Activated T-cell treated with anti-CD3 and anti-CD28 coated beads for 48 hours (primary cell): Measurements from ENCODE around the gene SFMBT2.
"Not testable (repeated sequence)": the region's sequence is repeated elsewhere in the genome, so short reads cannot be mapped to it uniquely, and the experiment has no call there.

Source experiments
- DNase-seq: peaks from one replicate; pipeline ENCODE4 v3.0.0-alpha.2; 2020; ENCODE audit warnings: low read depth

The SFMBT2 gene

DNA sequence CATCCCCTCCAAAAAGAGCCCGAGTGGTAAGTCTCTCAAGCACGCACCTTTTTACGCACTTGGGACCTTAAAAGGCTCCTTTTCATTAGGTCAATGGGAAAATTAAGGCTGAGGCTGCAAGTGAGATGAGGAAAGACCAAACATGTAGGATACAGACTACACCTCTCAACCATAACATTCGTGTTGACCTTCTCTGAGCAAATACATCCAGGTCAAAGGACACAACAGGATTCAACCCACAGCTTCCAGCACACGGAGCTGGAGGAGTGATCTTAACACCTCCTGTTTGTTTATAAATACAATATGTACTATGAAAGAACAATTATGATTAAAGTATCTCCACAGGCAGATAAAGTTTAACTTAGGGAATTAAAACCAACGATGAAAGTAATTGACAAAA is 9.7 kb downstream of the SFMBT2 start:
- no peak for DNase-seq

DNA sequence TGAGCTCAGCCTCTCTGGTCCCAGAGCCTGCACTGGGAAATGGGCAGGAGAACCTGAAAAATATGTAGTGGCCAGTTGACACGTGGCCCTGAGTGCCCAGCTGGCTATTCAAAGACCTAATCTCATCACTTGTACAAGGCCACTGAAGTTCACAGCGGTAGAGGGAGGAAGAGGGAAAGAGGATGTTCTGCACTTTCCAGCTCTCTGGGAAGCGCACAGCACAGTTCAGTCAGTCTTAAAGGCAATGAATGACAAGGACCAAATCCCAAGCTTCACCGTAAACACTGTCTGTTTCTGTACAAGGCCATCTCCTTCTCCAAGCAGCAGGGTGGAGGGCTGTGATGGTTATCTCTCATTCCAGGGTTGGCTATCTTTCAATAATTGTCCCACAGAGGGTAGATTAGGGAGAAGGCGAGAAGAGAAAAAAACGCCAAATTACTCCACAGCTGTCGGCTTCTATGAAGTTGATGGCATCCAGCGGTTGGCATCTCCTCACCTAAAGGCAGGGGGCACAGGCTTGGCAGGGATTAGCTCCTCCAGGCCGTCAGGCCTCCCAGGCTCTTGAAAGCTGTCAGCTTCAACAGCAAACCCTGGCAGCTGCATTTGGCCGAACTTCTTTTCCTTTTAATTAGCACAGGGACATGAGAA is 10.6 kb downstream of the SFMBT2 start:
- no peak for DNase-seq

DNA sequence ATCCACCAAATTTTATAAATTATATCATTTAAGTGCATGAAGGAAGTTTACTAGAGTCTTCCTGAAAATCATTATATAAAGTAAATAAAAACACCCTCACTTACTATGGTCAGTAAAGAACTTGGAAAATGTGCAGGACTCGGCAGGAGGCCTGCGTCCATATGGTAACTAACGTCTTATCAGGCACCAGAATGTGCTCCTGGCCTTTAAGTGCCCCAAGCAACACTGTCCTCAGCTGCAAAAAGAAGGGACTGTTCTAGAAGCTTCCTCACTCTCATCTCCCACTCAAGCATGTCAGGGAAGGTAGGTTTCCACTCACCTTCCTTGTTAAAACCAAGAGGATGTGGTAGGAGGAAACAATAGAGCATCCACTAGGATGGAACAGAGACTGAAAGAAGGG is 11.3 kb downstream of the SFMBT2 start:
- no peak for DNase-seq

DNA sequence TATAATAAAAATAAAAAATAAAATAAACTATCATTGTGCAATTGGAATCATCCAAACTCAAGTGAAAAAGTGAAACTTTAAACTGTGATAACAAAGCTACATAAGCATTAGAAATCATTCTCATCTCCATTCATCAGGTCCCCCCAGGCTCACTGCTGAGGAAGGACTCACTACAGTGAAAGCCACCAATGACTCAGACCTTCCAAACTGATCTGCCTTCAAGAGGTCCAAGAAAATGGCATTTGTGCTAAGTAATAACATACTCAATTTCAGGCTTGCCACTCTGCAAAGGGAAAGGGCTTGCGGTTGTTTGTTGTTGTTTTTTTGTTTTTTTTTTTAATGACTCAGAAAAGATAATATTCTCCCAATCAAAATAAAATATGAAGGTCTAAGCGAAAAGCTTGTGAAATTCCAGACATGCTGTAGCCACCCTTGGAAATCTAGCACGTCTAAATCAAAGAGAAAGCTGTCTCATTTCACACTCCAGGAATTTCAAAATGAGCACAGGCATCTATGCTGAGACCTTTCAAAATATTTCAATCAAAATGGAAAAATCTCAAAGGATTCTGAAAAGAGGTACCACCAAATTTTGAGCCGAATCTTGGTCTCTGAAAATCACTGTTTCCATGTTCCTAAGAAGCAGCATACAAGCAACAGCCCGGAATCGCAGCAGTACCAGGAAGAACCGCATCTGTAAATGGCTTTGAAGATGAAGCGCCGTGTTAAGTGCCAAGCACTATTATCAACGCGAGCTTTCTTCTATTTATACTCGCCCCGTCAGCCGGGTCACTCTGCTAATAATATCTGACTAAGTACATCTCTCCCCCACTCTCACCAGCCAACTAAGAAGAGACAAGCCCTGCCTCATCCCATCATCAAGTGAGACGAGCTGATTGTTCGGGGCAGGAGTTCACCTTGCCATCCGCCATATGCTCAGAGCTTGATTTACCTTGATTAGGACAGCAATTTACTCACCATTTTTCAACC is 13.5 kb downstream of the SFMBT2 start:
- DNase-seq: no peak

DNA sequence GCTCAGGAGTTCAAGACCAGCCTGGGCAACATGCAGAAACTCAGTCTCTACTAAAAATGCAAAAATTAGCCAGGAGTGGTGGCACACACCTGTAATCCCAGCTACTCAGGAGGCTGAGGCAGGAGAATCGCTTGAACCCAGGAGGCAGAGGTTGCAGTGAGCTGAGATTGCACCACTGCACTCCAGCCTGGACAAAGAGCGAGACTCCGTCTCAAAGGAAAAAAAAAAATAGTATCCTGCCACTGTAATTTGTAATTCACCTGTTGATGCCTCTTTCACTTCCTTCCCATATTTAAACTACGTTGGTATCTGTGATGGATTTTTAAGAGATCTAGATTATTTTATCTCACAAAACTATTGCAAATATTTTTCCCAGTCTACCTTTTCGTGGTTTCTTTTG is 18.5 kb downstream of the SFMBT2 start:
- not testable (repeated sequence) for DNase-seq

DNA sequence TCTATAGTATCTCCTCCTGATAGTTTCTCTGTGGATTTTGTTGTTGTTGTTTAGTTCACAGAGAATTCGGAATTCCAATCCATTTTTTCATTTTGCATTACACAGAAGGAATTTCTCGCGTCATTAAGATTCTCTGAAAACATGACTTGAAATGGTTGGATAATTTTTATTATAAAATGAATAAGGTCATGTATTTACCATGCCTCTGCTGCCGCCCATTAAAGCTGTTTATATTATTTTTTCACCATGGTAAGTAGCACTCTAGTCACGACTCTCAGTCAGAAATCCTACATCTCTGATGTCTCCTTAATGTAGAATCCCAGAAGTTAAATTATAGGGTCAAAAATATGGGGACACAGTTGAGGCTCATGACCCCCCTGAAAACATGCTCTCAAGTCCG is 19.1 kb downstream of the SFMBT2 start:
- no peak for DNase-seq

DNA sequence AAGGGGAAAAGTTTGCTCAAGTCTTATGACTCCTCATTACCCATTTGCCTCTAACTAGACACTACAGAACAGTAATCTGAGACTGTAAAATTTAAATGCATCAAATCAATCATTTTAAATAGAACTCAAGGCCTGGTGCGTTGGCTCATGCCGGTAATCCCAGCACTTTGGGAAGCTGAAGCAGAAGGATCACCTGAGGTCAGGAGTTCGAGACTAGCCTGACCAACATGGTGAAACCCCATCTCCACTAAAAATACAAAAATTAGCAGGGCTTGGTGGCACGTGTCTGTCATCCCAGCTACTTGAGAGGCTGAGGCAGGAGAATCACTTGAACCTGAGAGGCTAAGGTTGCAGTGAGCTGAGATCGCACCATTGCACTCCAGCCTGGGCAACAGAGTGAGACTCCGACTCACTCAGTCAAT is 20.1 kb downstream of the SFMBT2 start:
- not testable (repeated sequence) for DNase-seq

DNA sequence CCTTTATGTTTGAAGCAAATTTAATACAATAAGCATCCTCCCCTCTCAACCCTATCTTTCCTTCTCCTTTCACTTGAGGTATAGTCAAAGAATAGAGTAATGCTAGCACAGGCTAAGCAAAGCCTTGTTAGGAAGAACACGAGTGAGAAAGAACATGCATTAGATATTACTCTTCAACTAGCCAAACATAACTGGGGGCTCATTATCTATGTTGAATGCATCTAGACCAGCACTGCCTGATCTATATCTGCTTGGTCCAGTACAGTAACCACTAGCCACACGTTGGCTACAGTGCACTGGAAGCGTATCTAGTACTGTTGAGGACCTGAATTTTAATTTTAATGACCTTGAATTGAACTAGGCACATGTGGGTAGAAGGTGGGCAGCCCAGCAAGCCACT is 21.0 kb downstream of the SFMBT2 start:
- no peak for DNase-seq

DNA sequence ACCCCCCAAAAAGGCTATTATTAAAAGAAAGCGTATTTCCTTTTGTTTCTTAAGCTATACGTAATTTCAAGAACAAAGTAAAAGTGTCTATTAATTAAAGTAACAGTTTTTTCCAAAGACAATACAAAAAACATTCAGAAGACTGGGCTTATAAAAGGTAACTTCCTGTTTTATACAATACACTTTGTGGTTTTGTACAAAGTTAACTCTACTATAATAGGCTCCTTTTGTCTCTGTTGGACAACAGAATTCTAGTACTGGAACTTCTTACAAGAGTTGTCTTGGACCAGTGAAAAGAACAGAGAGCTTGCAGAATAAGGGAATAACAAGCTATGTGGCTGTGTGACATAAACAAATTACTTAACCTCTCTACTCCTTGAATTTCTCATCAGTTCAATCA is 21.5 kb downstream of the SFMBT2 start:
- no peak for DNase-seq

DNA sequence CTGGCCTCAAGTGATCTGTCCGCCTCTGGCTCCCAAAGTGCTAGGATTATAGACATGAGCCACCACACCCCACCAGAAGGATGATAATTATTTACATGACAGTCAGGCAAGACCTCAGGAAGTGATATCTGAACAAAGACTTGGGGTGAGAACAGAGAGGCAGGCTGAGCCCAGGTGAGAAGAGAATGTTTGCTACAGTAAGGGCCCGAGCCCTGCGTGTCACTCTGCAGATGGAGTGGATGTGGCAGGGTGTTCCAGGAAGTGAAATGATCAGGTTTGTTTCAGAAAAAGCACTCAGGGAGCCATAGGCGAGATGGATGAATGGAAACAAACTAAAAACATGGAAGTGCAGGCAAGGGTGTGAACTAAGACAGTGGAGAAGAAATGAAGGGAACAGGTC is 22.2 kb downstream of the SFMBT2 start:
- DNase-seq: no peak

DNA sequence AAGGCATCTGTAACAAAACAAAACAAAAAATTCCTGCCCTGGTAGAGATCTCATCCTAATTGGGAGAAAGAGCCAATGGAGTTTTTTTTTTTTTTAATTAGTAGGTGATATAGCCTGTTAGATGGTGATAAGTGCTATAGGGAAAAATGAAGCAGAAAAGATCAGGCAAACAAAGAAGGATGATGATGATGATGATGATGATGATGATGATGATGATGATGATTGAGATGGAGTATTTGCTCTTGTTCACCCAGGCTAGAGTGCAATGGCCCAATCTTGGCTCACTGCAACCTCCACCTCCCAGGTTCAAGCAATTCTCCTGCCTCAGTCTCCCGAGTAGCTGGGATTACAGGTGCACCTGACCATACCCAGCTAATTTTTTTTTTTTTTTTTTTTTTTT is 22.7 kb downstream of the SFMBT2 start:
- not testable (repeated sequence) for DNase-seq

DNA sequence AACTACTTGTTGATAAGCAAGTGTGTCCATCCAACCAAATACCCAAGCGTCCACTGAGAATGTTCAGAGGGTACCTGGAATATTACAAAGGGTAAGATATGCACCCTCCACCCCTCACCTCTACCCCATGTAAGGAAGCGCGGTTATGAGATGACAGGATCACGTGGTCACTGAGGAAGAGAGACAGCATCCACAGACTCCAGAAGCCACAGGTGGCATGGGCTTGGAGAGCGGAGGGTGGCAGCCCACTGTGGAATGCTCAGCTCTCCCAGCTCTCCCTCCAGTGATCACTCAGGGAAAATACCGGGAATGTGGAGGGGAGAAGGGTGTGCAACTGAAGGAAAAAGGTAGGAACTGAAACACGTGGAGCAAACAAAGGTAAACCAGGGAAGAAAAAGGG is 25.7 kb downstream of the SFMBT2 start:
- DNase-seq: no peak

DNA sequence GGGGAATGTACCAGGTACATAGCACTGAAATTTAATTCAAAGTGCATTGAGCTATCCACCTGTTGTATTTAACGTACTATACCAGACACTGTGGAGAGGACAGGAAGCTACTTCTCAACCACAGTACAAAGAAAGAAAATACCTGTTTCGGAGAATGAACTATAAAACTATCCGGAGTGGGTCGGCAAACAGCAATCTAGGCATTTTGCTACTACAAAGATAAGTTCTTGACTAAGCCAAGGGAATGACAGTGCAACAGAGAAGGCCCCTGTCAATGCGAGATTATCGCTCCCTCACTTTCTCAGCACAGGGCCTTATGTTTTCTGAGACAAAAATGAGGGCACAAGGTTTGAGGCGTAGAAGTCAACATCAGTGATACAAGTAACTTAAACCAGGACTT is 27.4 kb downstream of the SFMBT2 start:
- no peak for DNase-seq

DNA sequence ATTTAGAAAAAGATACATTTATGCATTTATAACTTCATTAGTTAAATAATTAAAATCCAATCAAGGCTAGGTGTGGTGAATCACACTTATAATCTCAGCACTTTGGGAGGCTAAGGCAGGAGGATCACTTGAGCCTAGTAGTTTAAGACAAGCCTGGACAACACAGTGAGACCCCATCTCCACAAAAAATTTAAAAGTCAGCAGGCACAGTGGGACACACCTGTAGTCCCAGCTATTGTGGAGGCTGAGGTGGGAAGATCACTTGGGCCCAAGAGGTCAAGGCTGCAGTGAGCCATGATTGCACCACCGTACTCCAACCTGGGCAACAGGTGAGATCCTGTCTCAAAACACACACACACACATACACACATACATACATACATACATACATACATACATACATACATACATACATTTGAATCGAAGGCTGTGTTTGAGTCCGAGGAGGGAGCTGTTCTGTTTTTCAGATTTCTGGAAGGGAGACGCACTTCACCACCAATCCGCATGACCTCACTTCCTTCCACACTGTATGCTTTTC is 30.1 kb downstream of the SFMBT2 start:
- DNase-seq: no peak

DNA sequence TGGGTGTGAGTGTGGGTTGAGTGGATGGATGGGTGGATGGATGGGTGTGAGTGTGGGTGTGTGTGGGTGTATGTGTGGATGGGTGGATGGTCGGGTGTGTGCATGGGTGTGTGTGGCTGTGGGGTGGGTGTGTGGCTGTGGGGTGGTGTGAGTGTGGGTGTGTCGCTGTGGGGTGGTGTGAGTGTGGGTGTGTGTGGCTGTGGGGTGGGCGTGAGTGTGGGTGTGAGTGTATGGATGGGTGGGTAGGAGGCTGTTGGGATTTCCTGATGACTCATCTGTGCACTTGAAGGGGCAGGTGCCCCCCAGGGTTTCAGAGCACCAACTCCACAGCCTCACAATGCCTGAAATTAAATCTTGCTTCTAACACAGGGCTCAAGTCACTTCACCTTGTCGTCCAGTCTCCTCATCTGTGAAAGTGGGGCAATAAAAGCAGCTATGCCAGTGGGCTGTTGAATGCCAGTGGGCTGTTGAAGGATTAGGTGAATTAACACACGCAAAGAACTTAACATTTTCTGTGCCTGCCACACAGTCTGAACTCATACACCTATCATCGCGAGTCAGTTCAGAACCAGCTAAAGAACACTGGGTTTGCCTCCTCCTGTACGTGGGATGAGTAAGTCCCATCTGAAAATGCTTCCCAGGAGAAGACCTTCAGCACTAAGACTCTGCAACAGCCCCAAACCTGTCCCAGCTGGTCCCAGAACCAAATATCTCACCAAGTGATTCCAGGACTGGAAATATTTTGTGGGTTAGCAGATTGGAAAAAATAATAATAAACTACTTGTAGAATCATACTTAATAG is 32.0 kb downstream of the SFMBT2 start:
- DNase-seq: no peak

DNA sequence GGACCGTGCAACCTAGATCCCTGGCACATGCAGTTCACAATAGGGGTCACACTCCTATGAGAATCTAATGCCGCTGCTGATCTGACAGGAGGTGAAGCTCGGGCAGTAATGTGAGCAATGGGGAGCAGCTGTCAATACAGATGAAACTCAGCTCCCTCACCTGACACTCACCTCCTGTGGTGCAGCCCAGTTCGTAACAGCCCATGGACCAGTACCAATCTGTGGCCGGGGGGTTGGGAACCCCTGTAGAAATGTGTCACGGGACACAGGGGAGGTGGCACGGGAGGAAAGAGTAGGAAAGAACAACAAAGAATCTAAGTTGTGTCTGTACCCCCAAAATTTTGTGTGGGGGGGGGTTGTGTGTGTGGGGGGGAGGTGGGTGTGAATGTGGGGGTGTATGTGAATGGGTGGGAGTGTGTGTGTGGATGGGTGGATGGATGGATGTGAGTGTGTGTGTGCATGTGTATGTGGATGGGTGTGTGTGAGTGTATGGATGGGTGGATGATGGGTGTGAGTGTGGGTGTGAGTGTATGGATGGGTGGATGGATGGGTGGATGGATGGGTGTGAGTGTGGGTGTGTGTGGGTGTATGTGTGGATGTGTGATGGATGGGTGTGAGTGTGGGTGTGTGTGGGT is 33.1 kb downstream of the SFMBT2 start:
- DNase-seq: no peak

DNA sequence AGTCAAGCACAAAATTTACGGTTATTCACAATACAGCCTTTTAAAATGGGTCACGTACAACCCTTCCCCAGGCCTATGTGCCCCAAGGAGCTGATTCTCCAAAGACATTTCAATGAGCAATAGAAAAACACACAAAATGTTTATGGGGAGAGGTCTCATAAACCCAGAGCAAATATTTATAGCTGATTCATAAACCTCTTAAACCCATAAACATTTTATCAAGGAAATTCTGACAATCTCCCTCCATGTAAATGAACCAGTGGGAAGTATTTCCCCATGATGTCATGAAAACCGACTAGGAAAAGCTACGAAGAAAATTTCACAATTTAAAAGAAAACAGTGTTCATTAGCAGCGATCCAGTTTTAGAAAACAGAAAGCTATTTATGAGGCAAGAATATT is 36.0 kb downstream of the SFMBT2 start:
- no peak for DNase-seq

DNA sequence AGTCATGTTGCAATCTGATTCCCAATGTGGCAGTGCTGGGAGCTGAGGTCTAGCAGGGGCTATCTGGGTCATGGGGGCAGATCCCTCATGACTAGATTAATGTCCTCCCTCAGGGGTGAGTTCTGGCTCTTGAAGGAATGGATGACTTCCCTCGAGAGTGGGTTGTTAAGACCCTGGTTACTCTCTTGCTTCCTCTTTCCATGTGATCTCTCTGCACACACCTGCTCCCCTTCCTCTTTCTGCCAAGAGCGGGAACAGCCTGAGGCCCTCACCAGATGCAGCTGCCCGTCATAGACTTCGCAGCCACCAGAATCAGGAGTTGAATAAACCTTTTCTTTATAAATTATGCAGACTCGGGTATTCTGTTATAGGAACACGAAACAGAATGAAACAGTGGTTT is 37.8 kb downstream of the SFMBT2 start:
- DNase-seq: no peak

DNA sequence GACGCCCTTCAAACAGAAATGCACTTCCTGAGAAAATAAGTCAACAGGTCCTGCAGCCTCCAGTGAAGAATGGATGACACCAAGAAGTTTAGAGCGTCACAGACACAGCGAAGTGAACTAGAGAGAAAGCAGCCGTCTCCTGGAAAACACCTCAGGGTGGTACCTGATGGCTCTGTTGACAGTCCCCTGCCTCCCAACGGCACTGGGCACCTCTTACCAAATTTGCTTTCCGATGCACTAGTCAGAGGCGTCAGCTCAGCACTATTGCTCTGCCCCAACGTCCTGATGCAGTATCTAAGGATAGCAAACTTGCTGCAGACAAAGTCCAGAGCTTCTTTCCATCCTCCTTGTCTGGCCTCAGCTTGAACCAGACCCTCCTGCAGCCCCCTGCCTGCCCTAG is 38.3 kb downstream of the SFMBT2 start:
- DNase-seq: no peak

DNA sequence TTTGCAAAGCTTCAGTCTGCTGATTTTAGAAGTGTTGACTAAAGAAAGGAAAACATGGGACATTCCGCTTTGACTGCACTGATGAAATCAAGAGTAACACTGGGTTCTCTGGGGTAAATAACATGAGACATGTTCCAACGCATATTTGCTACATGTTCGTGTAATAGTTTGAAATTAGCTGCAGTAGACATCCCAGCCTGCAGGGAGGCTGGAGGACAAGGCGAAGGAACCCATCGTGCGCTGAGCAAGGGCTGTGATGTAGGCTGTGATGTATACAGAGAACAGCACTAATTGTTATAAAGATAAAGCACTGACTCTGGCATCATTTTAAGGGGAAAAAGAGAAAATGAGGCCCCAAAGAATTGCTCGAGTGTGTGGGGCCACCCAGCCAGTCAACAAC is 40.3 kb downstream of the SFMBT2 start:
- DNase-seq: no peak

DNA sequence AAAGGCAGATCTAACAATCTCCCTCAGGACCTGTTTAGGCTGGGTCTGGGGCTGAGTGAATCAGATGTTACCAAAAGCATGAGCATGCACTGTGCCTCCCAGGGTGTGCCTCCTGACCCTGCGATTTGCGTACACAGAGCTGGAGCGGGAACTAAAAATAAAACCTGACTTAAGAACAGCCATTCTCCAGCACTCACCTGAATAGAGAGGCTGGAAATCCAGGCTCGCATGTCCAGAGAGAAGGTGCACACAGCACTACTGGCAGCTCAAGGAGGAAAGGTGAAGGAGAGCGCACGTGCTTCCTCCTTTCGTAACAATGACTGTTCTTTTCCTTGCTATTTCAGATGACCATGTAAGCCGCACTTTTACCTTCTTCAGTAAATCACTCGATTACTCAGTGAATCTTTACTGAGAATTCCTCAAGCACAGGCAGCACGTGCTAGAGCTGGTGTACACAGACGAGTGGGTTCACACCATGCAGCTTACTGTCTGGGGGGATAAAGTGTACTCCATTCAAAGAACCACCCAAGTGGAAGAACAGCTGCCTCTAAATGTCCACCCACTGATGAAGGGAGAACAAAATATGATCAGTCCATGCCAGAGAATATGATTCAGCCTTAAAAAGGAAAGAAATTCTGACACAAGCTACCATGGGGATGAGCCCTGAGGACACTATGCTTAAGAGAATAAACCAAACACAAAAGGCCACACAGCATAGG is 45.6 kb downstream of the SFMBT2 start:
- DNase-seq: no peak
